ENCODE data around the gene POLR2M.

GRCh38 chr15:57665194-57665593, 41.3 kb upstream of the POLR2M start:
- TF ChIP-seq POLR2AphosphoS5 (IDR thresholded peaks at IDR 0.05; ENCODE audit: low read depth, low read length) (no peak), REST (IDR thresholded peaks at IDR 0.05; ENCODE audit: insufficient read depth in 1 of 2, low read depth in 2 of 2, low read length in 2 of 2) (no peak), TAF1 (IDR thresholded peaks at IDR 0.05; ENCODE audit: borderline replicate concordance, insufficient read depth, low read length) (no peak), FOXP2 (optimal IDR thresholded peaks at IDR 0.05; ENCODE audit: borderline replicate concordance, extremely low read depth, extremely low read length, insufficient read depth) (no peak), SIN3A (IDR thresholded peaks at IDR 0.05; ENCODE audit: borderline replicate concordance, insufficient read depth, low read length) (no peak)

All from PFSK-1 (cell line).